GM18907 (cell line): ENCODE results near the gene ALKBH5.
A peak's percentile ranks its signal among the peaks of the same experiment; 100 is the strongest.

Experiments
- ATAC-seq: cut with Tn5 transposase; IDR thresholded peaks from one replicate; pipeline ENCODE4 v1.9.1; 2021; ENCODE audit warnings: mild to moderate bottlenecking, moderate library complexity; ENCODE audit not compliant: unreplicated experiment

The ALKBH5 gene

GRCh38 chr17:18256776-18257175 lies 73.1 kb downstream of the ALKBH5 start:
- no peak for ATAC-seq

- no peak for ATAC-seq
These were observed 73.8 kb downstream of the ALKBH5 start for GRCh38 chr17:18257268-18257981.

- ATAC-seq = peak; percentile 30
These were observed 74.3 kb downstream of the ALKBH5 start for GRCh38 chr17:18257982-18258355.

GRCh38 chr17:18258356-18259038 lies 74.9 kb downstream of the ALKBH5 start, which contains the start of gene FLII:
Gene FLII, minus strand, starts transcription at chr17:18258738. Its CDS starts 48 bp downstream, at chr17:18258690.
- peak; percentile 22 for ATAC-seq
